Hepatocyte (in vitro differentiated cells): ENCODE measurements around the gene ANO9. TPM values are rescaled to one million over a fixed set of nuclear protein-coding genes. Genes with fewer than 3 reads are reported as not detected.

Source experiments
- DNase-seq: peaks from one replicate; pipeline ENCODE4 v3.0.0-alpha.2; 2016; ENCODE audit warnings: low spot score
- H2AFZ ChIP-seq: fragments of 200-600 bp; sonication (generic); 2 replicates; pipeline ENCODE4 v1.6.0; 2016; ENCODE audit warnings: antibody characterized with exemption, mild to moderate bottlenecking
- H3K27ac ChIP-seq: fragments of 200-600 bp; sonication (generic); 2 replicates; pipeline ENCODE4 v1.5.1; 2016; ENCODE audit warnings: mild to moderate bottlenecking
- H3K27me3 ChIP-seq: fragments of 200-600 bp; sonication (generic); 2 replicates; pipeline ENCODE4 v1.6.1; 2016
- H3K36me3 ChIP-seq: fragments of 200-600 bp; sonication (generic); replicated peaks from 2 replicates; pipeline ENCODE4 v1.5.1; 2016; ENCODE audit warnings: low read depth; ENCODE audit not compliant: insufficient read depth
- H3K4me1 ChIP-seq: fragments of 200-600 bp; sonication (generic); 2 replicates; pipeline ENCODE4 v1.5.1; 2016; ENCODE audit warnings: mild to moderate bottlenecking, moderate library complexity; ENCODE audit not compliant: insufficient read depth
- H3K4me2 ChIP-seq: fragments of 200-600 bp; sonication (generic); 2 replicates; pipeline ENCODE4 v1.6.0; 2016
- H3K4me3 ChIP-seq: fragments of 200-600 bp; sonication (generic); 2 replicates; pipeline ENCODE4 v1.5.1; 2016; ENCODE audit warnings: mild to moderate bottlenecking
- H3K79me2 ChIP-seq: fragments of 200-600 bp; sonication (generic); 2 replicates; pipeline ENCODE4 v1.6.0; 2017; ENCODE audit warnings: mild to moderate bottlenecking
- H3K9me2 ChIP-seq: fragments of 200-600 bp; sonication (generic); replicated peaks from 2 replicates; pipeline ENCODE4 v1.6.0; 2017; ENCODE audit warnings: mild to moderate bottlenecking; ENCODE audit not compliant: insufficient read depth
- H3K9me3 ChIP-seq: fragments of 200-600 bp; sonication (generic); 2 replicates; pipeline ENCODE4 v1.5.1; 2016; ENCODE audit warnings: low read depth, mild to moderate bottlenecking
- H4K20me1 ChIP-seq: fragments of 200-600 bp; sonication (generic); 2 replicates; pipeline ENCODE4 v1.6.0; 2016; ENCODE audit warnings: mild to moderate bottlenecking; ENCODE audit not compliant: insufficient read depth, poor library complexity, severe bottlenecking
- EZH2 ChIP-seq: fragments of 200-600 bp; sonication (generic); IDR thresholded peaks from 2 replicates; pipeline ENCODE4 v1.6.1; 2016; ENCODE audit warnings: antibody characterized with exemption, mild to moderate bottlenecking, borderline replicate concordance
- EZH2phosphoT487 ChIP-seq: fragments of 200-600 bp; sonication (generic); IDR thresholded peaks from one replicate; pipeline ENCODE4 v1.6.1; 2018; ENCODE audit warnings: antibody characterized with exemption, mild to moderate bottlenecking, low read depth, moderate library complexity; ENCODE audit not compliant: unreplicated experiment, severe bottlenecking
- WGBS: methylation state at CpG from one replicate; pipeline ENCODE4 v1.1.6; 2016; ENCODE audit warnings: low lambda C conversion rate; ENCODE audit errors: missing lambda C conversion rate; 5-methylcytosine and 5-hydroxymethylcytosine counted together
- polyA plus RNA-seq: library from polyadenylated mRNA; unstranded; fragments of >200 nt; fragmentation: Nextera tagmentation; extraction: Ambion mirVana; gene quantifications from 2 replicates; pipeline ENCODE4 v1.2.1, GENCODE V29; 2016
- total RNA-seq: library from RNA; depleted of rRNA; stranded (reverse); fragments of >200 nt; gene quantifications from 2 replicates; pipeline ENCODE4 v1.2.3, GENCODE V29; 2014
- TF ChIP-seq, protein P1 (sequence below): fragments of 200-600 bp; sonication (generic); IDR thresholded peaks from 2 replicates; pipeline ENCODE4 v1.5.1; 2016; ENCODE audit warnings: antibody characterized with exemption, mild to moderate bottlenecking; ENCODE audit not compliant: poor library complexity

ANO9 gene
- total and polyA plus RNA-seq, 2 experiments from 2014 or later, result 21.2 to 35.7 TPM

DNA sequence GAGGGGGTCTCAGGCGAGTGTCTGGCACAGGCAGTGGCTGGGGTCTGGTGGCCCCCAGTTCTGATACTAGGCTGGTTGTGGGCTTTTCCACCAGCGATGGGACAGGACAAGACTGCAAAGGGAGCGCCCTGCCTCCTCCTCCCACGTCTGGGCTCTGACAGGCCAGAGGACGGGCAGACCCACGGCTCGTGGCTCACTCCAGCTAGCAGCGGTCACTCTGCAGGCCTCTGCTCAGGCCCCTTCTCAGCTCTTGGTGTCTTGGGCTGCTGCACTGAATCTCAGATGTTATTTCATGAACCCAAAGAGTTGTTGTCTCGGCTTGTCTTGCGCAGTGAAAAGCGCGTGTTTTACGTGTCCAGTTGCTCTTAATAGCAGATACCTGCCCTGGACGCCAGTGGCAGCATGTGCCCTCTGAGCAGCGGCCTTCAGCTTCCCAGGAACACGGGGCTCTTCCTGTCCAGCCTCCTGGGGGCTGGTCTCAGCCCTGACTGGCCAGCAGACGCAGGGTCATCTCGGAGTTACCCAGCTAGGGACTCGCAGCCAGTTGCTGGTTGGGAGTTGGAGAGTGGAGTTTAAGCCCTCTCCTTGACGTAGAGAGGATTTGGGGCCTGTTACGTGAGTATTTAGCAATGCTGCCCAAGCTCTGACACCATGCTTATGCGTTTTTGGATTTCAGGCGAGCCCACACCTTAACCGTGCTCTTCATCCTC, 17.9 kb upstream of the ANO9 start:
- H3K9me3 ChIP-seq, result no peaks in the 10 kb centered on the region
- H3K79me2 ChIP-seq, result peaks cover 48% of the 10 kb centered on the region
- no peak for TF ChIP-seq EZH2phosphoT487
- no peak for TF ChIP-seq EZH2
- TF ChIP-seq, protein P1, sequence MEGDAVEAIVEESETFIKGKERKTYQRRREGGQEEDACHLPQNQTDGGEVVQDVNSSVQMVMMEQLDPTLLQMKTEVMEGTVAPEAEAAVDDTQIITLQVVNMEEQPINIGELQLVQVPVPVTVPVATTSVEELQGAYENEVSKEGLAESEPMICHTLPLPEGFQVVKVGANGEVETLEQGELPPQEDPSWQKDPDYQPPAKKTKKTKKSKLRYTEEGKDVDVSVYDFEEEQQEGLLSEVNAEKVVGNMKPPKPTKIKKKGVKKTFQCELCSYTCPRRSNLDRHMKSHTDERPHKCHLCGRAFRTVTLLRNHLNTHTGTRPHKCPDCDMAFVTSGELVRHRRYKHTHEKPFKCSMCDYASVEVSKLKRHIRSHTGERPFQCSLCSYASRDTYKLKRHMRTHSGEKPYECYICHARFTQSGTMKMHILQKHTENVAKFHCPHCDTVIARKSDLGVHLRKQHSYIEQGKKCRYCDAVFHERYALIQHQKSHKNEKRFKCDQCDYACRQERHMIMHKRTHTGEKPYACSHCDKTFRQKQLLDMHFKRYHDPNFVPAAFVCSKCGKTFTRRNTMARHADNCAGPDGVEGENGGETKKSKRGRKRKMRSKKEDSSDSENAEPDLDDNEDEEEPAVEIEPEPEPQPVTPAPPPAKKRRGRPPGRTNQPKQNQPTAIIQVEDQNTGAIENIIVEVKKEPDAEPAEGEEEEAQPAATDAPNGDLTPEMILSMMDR, result no peak
- H3K9me2 ChIP-seq, result no peaks in the 10 kb centered on the region
- H4K20me1 ChIP-seq, result no peaks in the 10 kb centered on the region
- peak overlapping the region; percentile 80 for H3K27ac ChIP-seq
- no peak overlapping the region for H2AFZ ChIP-seq
- H3K4me1 ChIP-seq, result peaks cover 7% of the 10 kb centered on the region
- H3K4me2 ChIP-seq, result peak overlapping the region; percentile 43
- no peak for DNase-seq
- H3K36me3 ChIP-seq, result no peaks in the 10 kb centered on the region
- H3K27me3 ChIP-seq, result no peaks in the 10 kb centered on the region
- H3K4me3 ChIP-seq, result no peak overlapping the region
- 96% methylated on average over 24 of the region's 24 CpGs for WGBS

DNA sequence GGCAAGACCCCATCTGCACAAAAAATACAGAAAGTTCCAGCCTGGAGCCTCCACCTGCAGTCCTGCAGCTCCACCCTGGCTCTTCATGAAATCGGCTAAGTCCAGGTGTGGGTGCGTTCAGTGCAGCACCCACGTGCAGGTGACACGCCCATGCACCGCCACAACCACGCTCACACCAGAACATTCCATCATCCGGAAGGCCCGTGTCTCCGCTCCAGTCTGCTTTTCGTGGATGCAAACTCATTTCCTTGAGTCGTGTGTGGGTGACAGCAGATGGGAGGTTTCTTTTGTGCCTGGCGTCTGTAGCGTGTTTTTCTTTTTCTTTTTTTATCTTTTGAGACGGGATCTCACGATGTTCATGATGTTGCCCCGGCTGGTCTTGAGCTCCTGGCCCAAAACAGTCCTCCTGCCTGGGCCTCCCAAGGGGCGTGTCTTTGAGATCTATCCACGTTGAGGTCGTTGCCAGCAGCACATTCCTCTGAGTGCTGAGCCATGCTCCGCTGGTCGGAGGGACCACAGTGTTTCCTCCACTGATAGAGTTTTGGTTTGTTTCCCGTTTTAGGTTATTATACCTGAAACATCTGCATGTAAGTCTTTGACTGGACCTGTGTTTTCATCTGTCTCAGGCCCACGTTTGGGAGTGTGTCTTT, 15.4 kb upstream of the ANO9 start:
- no peak for TF ChIP-seq EZH2
- TF ChIP-seq EZH2phosphoT487, result no peak
- TF ChIP-seq, protein P1, result no peak
- 87% methylated on average over 23 of the region's 23 CpGs for WGBS
- H3K27ac ChIP-seq, result no peak overlapping the region
- no peaks in the 10 kb centered on the region for H4K20me1 ChIP-seq
- H3K27me3 ChIP-seq, result no peaks in the 10 kb centered on the region
- no peaks in the 10 kb centered on the region for H3K9me3 ChIP-seq
- H3K4me1 ChIP-seq, result peaks cover 7% of the 10 kb centered on the region
- no peaks in the 10 kb centered on the region for H3K9me2 ChIP-seq
- H3K4me3 ChIP-seq, result no peak overlapping the region
- no peak overlapping the region for H2AFZ ChIP-seq
- no peak for DNase-seq
- H3K36me3 ChIP-seq, result no peaks in the 10 kb centered on the region
- H3K4me2 ChIP-seq, result no peak overlapping the region
- peaks cover 64% of the 10 kb centered on the region for H3K79me2 ChIP-seq

- Histone ChIP-seq H3K9me2 (no peaks in the 10 kb centered on the region), H2AFZ (no peak overlapping the region), H4K20me1 (peaks cover 1% of the 10 kb centered on the region), H3K4me3 (no peak overlapping the region), H3K79me2 (peaks cover 71% of the 10 kb centered on the region), H3K9me3 (no peaks in the 10 kb centered on the region), H3K27ac (no peak overlapping the region), H3K36me3 (no peaks in the 10 kb centered on the region), H3K27me3 (no peaks in the 10 kb centered on the region), H3K4me1 (peaks cover 10% of the 10 kb centered on the region), H3K4me2 (no peak overlapping the region)
- no peak for DNase-seq
- WGBS, result 88% methylated on average over 7 of the region's 7 CpGs
- TF ChIP-seq EZH2phosphoT487 (no peak), EZH2 (no peak)
- TF ChIP-seq, protein P1, result no peak
These were observed 14.7 kb upstream of the ANO9 start for GRCh38 chr11:456533-456932.
